Fibroblast of skin of abdomen (primary cell): ENCODE measurements around the gene TRUB1. TPM values are rescaled to one million over a fixed set of nuclear protein-coding genes. Genes with fewer than 3 reads are reported as not detected.
"Not testable (repeated sequence)": the region's sequence is repeated elsewhere in the genome, so short reads cannot be mapped to it uniquely, and the experiment has no call there.

Source experiments
- DNase-seq: peaks from one replicate; pipeline ENCODE4 v3.0.0-alpha.2; 2013
- polyA plus RNA-seq, 2 experiments: library from polyadenylated mRNA; unstranded; fragments of 120-200 nt; gene quantifications; one replicate each; pipeline ENCODE4 v1.2.1, GENCODE V29; 2013; ENCODE audit not compliant: insufficient read length in 2 of 2

TRUB1 gene
- 19.4 TPM for polyA plus RNA-seq (2013, experiment 1 of 2; ENCODE audit: insufficient read length)
- 19.6 TPM for polyA plus RNA-seq (2013, experiment 2 of 2; ENCODE audit: insufficient read length)

DNA sequence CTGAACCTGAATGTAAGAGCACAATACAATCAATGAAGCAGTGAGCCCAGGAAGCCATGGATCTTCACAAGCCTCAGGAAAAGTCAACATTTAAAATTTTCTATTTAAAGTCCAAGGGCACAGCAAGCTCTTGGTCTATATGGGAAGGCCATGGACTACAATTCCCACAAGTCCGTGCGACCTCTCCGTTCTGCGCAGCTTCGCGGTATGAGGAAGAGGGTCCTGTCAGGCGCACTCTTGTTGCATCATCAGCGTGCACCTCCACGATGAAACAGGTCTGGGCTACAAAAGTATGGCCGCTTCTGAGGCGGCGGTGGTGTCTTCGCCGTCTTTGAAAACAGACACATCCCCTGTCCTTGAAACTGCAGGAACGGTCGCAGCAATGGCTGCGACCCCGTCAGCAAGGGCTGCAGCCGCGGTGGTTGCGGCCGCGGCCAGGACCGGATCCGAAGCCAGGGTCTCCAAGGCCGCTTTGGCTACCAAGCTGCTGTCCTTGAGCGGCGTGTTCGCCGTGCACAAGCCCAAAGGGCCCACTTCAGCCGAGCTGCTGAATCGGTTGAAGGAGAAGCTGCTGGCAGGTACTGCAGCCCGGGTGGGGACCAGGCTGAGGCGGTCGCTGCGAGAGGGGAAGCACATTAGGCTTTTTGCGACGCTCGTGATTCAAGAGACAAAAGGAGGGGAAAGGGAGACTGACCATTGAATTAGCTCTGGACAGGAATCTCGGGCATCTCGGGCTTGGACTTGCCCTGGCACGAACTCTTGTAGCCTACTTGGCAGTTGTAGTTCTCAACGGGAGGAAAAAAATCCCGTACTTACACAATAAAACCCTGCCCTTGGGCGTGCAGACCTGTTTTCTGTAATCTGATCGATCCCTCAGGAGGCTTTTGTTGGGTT is at the start of gene TRUB1:
Gene TRUB1, plus strand, starts transcription at position 234 of the 894 bp plus-strand sequence. Its CDS starts 59 bp downstream, at position 293.
- peak; percentile 95 for DNase-seq

GRCh38 chr10:114893251-114893650 is 44.7 kb upstream of the TRUB1 start:
- no peak for DNase-seq

- no peak for DNase-seq
These were observed 43.1 kb upstream of the TRUB1 start for GRCh38 chr10:114894911-114895310.

DNA sequence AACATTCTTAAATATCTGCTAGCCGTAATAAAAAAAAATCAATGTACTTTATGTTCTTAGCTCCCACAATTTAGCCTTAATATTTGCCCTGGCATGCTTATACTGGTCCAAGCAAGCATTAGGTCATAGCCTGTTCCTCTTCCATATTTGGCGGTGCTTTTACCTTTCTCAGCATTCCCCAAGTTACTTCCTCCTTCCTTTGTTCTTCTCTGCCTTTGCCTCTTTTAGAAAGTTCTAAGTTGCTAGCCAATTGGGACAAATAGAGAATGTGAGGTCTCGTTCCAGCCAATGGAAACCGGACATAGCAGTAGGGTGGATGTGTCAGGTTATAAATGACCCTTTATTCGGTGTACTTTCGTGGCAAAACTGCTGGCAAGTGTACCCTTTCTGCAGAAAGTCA is 41.0 kb upstream of the TRUB1 start:
- DNase-seq = not testable (repeated sequence)

- no peak for DNase-seq
These were observed 40.4 kb upstream of the TRUB1 start for GRCh38 chr10:114897593-114897992.

GRCh38 chr10:114899982-114900381 is 38.0 kb upstream of the TRUB1 start:
- no peak for DNase-seq

DNA sequence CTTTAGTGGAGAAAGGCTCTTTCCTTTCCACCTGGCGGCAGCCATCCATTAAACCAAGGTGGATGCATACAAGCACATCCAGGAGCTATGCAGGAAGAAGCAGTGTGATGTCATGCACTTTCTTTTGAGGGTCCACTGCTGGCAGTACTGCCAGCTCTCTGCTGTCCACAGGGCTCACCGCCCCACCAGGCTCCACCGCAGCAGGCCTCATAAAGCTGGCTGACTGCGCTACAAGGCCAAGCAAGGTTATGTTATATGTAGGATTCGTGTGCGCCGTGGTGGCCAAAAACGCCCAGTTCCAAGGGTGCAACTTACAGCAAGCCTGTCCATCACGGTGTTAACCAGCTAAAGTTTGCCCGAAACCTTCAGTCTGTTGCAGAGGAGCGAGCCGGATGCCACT is 37.3 kb upstream of the TRUB1 start:
- no peak for DNase-seq

GRCh38 chr10:114902151-114902550 is 35.8 kb upstream of the TRUB1 start:
- DNase-seq = peak; percentile 22

DNA sequence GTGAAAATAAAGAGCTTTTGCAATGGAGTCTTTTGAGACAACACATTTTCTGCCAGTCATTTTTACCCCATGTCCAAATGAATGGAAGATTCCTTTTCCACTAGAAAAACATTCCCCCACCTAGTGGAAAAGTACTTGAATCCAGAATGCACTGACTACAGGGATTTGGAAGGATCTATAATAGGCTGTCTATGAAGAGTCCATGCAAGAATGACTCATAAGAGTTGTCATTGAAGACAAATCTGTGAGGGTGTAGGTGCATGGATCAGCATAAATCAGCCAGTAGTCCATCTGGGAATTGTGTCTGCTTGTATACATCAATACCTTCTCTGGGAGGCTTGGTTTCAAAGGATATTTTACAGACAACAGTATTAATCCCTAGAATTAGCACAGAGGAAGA is 32.5 kb upstream of the TRUB1 start:
- peak; percentile 78 for DNase-seq

- no peak for DNase-seq
These were observed 31.0 kb upstream of the TRUB1 start for GRCh38 chr10:114906981-114907380.

GRCh38 chr10:114908896-114909295 is 29.1 kb upstream of the TRUB1 start:
- DNase-seq = peak; percentile 6

- DNase-seq = no peak
These were observed 26.8 kb upstream of the TRUB1 start for GRCh38 chr10:114911052-114911711.

DNA sequence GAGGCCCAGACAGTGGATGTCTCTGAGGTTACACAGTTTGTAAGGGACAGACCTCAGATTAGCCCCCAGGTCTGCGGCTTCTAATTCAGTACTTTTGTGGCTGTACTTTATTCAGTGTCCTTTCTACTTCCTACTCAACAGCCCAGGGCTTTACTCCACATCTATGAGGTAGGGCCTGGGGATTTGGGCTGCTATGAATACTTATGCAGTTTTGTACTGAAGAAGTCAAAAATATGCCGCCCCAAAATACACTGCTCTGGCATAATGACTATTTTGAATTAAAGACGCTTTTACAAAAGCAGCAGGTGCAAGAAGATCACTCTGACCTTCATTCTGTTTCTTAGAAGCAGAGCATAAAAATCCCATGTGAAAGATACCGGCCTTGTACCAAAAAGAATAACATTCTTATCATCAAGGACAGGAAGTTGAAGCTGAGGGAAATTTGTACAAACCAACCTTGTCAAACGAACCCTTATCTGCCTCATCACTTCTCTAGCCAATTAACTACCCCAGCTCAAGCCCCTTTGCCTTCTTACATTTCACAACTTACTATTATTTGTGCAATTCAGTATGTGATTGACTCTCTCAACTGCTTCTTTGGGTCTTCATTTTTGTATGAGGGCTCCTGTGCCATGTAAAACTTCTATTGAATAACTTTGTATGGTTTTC is 26.1 kb upstream of the TRUB1 start:
- no peak for DNase-seq

DNA sequence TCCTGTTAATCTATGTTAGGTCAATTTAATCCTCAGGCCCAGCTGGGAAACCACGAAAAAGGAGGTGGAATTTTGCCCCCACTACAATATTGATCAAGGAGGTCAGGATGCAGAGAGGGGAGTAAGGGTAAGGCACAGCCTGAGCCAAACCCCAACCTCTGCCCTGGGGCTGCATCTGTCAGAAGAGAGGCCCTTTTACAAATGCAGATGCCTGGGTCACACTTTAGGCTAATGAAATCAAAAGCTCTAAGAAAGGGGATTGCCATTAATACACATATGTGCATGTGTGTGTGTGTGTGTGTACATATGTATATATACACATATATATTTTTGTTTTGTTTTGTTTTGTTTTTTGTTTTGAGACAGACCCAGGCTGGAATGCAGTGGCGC is 25.5 kb upstream of the TRUB1 start:
- no peak for DNase-seq

DNA sequence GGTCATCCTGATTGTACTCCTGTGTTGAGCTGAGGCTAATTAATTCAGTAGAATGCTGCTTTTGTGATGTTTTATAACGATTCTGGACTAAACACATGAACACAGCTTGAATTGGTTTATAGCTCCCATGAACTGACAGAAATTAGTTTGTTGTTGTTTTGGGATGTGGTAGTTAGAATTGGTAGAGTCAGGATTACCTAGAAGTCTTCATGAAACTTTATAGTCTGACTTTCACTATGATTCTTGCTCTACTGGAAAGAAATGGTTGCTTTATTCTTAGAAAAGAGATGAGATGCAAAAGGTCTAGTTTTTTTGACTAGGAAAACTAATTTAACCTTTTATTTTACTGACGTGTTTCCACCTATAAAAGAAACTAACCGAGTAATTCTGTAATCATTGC is 23.4 kb upstream of the TRUB1 start:
- DNase-seq = no peak

- no peak for DNase-seq
These were observed 22.7 kb upstream of the TRUB1 start for GRCh38 chr10:114915294-114915693.

DNA sequence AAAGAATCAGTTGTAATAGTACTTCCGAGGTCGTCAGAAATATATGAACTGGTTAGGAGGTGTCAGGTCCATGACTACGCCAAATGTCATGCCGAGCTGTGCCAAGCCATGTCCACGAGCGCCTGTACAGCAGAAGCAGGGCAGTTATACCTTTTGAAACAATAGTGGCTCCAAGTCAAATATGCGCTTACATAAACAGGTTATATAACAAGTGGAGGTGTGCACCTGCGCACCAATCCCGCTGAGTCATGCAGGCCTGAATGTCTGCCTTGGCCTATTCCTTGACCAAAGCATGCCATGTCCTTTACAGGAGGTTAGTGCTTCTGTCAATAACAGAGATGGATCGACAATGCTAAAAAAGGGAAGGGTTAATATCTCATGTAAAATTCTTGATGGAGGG is 21.3 kb upstream of the TRUB1 start:
- DNase-seq = no peak

- DNase-seq = no peak
These were observed 20.5 kb upstream of the TRUB1 start for GRCh38 chr10:114917459-114917858.

GRCh38 chr10:114917927-114918672 is 19.9 kb upstream of the TRUB1 start:
- peak; percentile 50 for DNase-seq

GRCh38 chr10:114920459-114920858 is 17.5 kb upstream of the TRUB1 start:
- no peak for DNase-seq

DNA sequence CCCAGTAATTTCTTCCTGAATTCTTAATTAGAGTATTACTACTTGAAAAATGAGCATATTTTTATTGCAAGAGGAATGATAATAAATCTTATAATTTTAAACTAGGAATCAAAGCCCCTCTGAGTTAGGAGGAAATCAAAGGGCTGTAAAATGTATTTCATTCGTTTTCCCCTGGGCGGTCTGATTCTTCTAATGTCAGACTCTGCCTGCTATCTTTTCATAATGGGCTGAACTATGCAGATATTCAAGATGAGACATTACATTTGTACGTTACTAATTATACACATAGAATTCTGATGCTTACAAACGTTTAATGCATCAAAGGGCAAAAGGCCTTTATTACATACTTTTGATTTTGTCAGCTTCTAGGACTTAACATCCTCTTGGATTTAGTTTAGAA is 16.0 kb upstream of the TRUB1 start:
- no peak for DNase-seq

DNA sequence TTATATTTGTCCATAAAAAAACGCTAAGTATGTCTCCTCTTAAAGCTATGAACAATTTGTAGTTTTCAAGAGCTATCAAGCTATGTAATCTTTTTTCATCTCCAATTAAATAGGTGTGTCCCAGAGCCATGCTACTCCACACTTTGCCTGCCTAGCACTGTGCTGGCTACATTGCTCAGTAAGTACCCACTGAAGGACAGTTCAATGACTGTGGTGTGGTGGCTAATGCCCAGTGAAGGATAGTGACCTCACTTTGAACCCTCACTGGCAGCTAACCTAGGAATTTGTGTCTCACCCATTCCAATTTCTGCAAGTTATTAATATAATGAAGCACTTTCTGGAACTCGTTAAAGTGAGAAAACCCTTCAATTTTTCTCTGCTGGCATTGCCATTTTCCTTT is 14.4 kb upstream of the TRUB1 start:
- no peak for DNase-seq
